GM13976 (cell line): ENCODE results near the gene IL21R.

Experiments used
- DNase-seq: peaks from one replicate; pipeline ENCODE4 v3.0.0; 2012; ENCODE audit warnings: low spot score
- CTCF ChIP-seq: IDR thresholded peaks from 2 replicates; pipeline ENCODE4 v1.5.1; 2012; ENCODE audit warnings: borderline replicate concordance, mild to moderate bottlenecking; ENCODE audit not compliant: insufficient read depth; ENCODE audit errors: extremely low read depth, missing control alignments, control extremely low read depth
- in situ Hi-C: fragments of 300-500 bp; cut with MboI; formaldehyde crosslinking; loops from one replicate; pipeline ENCODE4 v1.12.0; 2022; ENCODE audit warnings: low sequenced_read_pairs, mixed read lengths, inconsistent platforms; ENCODE audit not compliant: unreplicated experiment

The IL21R gene

DNA sequence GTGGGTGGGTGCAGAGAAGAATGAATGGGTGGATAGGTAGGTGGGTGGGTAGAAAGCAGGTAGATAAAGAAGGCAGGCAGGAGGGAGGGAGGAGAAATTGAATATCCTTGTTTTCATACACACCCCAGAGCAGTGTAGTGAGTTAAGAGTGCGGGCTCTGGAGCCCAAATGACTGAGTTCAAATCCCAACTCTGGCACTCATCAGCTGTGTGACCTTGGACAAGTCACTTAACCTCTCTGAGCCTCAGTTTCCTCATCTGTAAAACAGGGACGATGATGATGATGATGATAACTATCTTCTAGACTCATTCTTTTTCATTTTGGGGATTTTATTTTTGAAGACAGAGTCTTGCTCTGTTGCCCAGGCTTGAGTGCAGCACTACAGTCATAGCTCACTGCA lies 2.0 kb upstream of the IL21R start:
- in situ Hi-C loops: no loop called here
- no peak for DNase-seq

GRCh38 chr16:27400751-27401620 lies 988 bp upstream of the IL21R start:
- in situ Hi-C loops: no loop called here
- no peak for DNase-seq
- TF ChIP-seq CTCF: no peak

More for the DNA sequence above, 2.0 kb upstream of the IL21R start:
- no peak for TF ChIP-seq CTCF

DNA sequence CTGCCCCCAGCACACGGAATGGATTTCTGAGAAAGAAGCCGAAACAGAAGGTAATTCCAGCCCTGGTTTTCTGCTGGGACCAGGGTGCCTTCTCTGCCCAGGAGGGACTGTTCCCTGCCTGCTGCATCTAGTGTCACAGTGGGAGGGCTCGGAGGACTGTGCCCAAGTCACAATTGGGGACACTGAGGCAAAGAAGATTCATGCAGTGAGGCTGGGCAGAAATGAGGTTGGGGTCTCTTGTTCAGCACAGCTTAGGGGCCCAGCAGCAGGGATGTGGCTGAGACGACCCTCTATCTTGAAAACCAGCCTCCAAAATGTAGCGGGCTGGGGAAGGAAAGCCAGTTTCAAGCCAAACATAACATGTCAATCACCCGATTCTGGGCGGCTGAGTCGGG lies 592 bp downstream of the IL21R start:
- TF ChIP-seq CTCF: no peak
- in situ Hi-C loops: no loop called here
- DNase-seq: no peak

DNA sequence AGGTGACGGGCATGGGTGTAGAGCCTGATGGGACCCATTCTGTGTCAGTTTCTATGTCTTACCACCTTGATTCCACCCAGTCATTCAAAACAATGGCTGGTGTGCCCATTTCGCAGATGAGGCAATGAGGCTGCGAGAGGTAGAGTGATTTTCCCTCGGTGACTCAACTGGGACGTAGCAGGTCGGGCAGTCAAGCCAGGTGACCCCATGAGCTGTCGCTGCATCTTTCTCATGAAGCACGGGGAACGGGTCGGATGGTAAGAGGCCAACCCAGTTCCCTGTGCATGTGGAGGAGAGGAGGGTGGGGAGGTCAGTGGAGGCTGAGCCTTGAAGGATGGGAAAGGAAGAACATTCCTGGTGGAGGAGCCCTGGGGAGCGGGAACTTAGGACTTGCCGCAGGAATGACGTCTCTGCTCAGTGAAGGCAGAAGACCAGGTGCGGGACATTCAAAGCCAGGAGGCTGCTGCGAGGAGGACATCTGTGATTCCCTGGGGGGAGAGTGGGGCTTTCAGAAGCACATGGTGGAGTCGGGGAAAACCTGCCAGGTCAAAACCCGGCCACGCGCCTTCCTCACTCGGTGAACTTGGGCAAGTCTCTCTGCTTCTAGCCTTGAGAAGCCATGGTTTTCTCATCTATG lies 1.1 kb downstream of the IL21R start:
- in situ Hi-C loops: no loop called here
- no peak for TF ChIP-seq CTCF
- DNase-seq: no peak

DNA sequence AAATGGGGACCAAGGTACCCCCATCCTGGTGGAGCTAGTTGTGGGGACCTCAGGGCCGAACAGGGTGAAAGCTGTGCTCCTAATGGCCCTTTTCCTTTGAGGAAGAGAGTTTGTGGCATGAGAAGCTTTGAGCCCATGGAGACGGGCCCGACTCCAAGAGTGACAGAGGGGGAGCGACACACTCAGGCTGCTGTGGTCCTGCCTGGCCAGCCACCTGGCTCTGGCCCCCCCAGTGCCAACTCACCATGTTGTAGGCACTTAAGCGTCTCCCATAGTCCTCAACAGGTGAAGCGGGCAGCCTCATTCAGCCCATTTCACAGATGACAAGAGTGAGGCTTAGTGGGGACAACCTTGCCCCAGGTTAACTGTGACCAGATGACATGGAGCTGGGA lies 1.6 kb downstream of the IL21R start:
- no peak for DNase-seq
- in situ Hi-C loops: no loop called here
- TF ChIP-seq CTCF: no peak

DNA sequence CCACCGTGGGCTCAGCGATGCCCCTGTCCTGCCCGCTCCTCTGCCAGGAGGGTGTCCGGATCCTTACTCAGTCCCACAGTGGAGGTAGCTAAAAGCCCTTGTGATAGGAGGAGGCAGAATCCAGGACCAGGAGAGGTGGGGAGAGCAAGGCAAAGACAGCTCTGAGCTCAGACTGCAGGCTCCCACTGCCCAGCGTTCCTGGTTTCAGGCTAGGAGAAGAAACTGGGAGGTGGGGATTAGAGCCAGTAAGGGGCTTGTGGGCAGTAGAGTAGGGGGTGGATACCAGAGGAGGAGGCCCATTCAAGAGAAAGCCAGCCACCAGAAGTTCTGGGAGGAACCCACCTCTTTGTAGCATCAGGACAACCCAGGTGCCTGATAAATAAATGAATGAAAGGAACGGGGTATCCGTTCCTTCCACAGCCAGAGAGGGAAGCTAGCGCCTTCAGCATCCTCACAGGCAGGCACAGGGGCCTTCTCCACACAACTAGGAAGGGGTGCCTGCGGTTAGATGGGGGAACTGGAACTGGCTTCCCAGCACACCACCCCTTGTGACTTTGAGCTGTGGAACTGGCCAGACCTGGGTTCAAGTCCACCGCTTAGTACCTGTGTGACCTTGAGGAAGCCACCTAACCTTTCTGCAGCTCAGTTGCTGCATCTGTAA lies 2.3 kb downstream of the IL21R start:
- in situ Hi-C loops: no loop called here
- DNase-seq: no peak
- no peak for TF ChIP-seq CTCF
